ENCODE data around the gene ZNF669.
A peak's percentile ranks its signal among the peaks of the same experiment; 100 is the strongest.

ZNF669 gene

GRCh38 chr1:247115545-247115944, 11.4 kb upstream of the ZNF669 start:
- H3K36me3 Mint-ChIP-seq: no peaks in the 10 kb centered on the region
- H3K27me3 Mint-ChIP-seq: peaks cover 9% of the 10 kb centered on the region
- no peak overlapping the region for H3K4me3 Mint-ChIP-seq
- ATAC-seq (ENCODE audit: low read depth) (no peak), DNase-seq (ENCODE audit: low spot score in 2 of 2) (no peak)
- H3K27ac Mint-ChIP-seq: no peak overlapping the region
- peaks cover 9% of the 10 kb centered on the region for H3K4me1 Mint-ChIP-seq
- H3K9me3 Mint-ChIP-seq: no peaks in the 10 kb centered on the region

DNA sequence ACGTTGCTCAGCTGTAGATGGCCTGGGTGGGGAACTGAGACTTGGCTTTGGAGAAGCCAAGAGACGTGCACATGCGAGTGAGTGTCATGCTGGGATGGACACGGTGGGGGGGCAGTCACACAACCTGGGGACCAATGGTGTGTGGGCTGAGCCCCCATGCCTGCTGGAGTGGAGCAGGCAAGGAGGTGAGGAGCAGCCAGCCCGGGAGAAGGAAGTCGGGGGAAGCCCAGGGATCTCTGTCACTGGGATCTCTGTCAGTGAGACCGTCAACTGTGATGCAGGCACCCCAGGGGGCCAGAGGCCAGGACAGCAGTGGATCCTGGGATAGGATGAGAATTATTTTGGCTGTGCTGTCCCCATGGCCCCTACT, 11.0 kb upstream of the ZNF669 start:
- no peak for DNase-seq (ENCODE audit: low spot score in 2 of 2)
- Mint-ChIP-seq H3K4me3 (peak overlapping the region; percentile 27), H3K27me3 (peaks cover 9% of the 10 kb centered on the region), H3K4me1 (peaks cover 9% of the 10 kb centered on the region), H3K27ac (no peak overlapping the region), H3K9me3 (no peaks in the 10 kb centered on the region), H3K36me3 (no peaks in the 10 kb centered on the region)
- no peak for ATAC-seq (ENCODE audit: low read depth)

DNA sequence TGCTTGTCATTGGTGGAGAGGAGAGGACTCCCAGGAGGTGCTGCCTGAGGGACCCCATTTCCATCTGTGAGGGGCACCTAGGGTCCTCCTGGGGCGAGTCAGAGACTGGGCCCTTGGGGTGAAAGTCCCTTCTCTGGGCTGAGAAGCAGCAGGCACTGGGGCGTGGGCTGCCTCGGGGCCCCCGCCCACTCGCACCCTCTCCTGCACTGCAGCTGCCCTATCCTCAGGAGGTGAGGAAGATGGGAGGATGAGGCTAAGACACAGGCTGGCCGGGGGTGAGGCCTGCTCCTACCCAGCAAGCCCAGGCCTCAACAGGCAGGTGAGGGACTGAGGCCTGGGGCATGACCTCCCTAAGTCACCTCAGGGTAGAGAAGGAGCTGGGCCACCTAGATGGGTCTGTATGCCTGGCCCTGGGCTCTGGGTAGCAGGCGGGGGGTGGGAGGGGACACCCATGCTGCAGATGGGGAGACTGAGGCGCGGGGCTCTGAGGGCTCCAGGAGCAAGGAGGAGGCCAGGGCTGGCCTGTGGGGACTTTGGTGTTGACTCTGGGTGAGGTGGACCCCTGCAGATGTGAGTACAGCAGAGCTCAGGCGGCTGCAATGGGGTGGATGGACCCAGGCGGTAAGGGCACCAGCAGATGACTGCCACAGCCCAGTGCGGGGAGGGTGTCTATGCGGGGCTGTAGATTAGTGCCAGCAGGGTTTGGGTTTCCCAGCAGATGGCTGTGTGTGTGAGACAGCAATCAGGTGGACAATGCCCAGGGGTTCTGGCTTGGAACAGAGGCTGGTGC, 10.4 kb upstream of the ZNF669 start:
- peaks cover 9% of the 10 kb centered on the region for H3K4me1 Mint-ChIP-seq
- ATAC-seq (ENCODE audit: low read depth): no peak
- H3K9me3 Mint-ChIP-seq: peaks cover 1% of the 10 kb centered on the region
- H3K36me3 Mint-ChIP-seq: no peaks in the 10 kb centered on the region
- peaks cover 13% of the 10 kb centered on the region for H3K27me3 Mint-ChIP-seq
- DNase-seq (ENCODE audit: low spot score in 2 of 2): no peak
- H3K27ac Mint-ChIP-seq: no peak overlapping the region
- peak overlapping the region; percentile 27 for H3K4me3 Mint-ChIP-seq

- no peaks in the 10 kb centered on the region for H3K36me3 Mint-ChIP-seq
- peaks cover 9% of the 10 kb centered on the region for H3K4me1 Mint-ChIP-seq
- H3K27me3 Mint-ChIP-seq: peaks cover 13% of the 10 kb centered on the region
- no peak for ATAC-seq (ENCODE audit: low read depth)
- H3K27ac Mint-ChIP-seq: no peak overlapping the region
- H3K9me3 Mint-ChIP-seq: peaks cover 1% of the 10 kb centered on the region
- no peak overlapping the region for H3K4me3 Mint-ChIP-seq
- no peak for DNase-seq (ENCODE audit: low spot score in 2 of 2)
Measured at GRCh38 chr1:247113733-247114271, 9.6 kb upstream of the ZNF669 start.

DNA sequence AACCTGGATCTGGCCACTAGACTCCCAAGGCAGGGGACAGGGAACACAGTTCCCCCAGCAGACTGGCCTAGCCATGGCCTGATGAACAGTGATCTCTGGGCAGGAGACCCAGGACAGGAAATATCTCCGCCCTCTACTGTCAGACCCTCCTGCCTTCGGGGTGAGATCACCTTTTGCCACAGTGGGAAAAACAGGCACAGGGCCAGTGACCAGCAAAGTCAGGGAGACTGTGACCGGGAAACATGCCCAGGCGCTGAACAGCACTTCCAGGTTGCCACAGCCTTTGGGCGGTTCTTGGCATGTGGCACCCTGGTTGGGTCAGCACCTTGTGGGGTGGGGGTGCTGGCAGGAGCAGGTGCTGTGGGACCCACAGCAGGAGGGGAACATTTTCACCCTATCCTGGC, 8.9 kb upstream of the ZNF669 start:
- Mint-ChIP-seq H3K27me3 (peaks cover 15% of the 10 kb centered on the region), H3K4me1 (peaks cover 9% of the 10 kb centered on the region), H3K4me3 (no peak overlapping the region), H3K36me3 (no peaks in the 10 kb centered on the region), H3K27ac (no peak overlapping the region), H3K9me3 (peaks cover 1% of the 10 kb centered on the region)
- ATAC-seq (ENCODE audit: low read depth) (no peak), DNase-seq (ENCODE audit: low spot score in 2 of 2) (no peak)

GRCh38 chr1:247112479-247112781, 8.3 kb upstream of the ZNF669 start:
- peaks cover 18% of the 10 kb centered on the region for H3K27me3 Mint-ChIP-seq
- ATAC-seq (ENCODE audit: low read depth): no peak
- H3K4me3 Mint-ChIP-seq: peak overlapping the region; percentile 46

GRCh38 chr1:247111700-247112478, 7.7 kb upstream of the ZNF669 start:
- H3K4me3 Mint-ChIP-seq: peak overlapping the region; percentile 70
- H3K9me3 Mint-ChIP-seq: peaks cover 1% of the 10 kb centered on the region
- no peak overlapping the region for H3K27ac Mint-ChIP-seq
- no peaks in the 10 kb centered on the region for H3K36me3 Mint-ChIP-seq
- DNase-seq (ENCODE audit: low spot score in 2 of 2): no peak
- peak; percentile 40 for ATAC-seq (ENCODE audit: low read depth)
- peaks cover 20% of the 10 kb centered on the region for H3K27me3 Mint-ChIP-seq
- H3K4me1 Mint-ChIP-seq: peaks cover 9% of the 10 kb centered on the region

More at GRCh38 chr1:247112479-247112781, 8.3 kb upstream of the ZNF669 start:
- H3K9me3 Mint-ChIP-seq: peaks cover 1% of the 10 kb centered on the region
- H3K27ac Mint-ChIP-seq: no peak overlapping the region
- no peaks in the 10 kb centered on the region for H3K36me3 Mint-ChIP-seq
- peaks cover 9% of the 10 kb centered on the region for H3K4me1 Mint-ChIP-seq
- DNase-seq (ENCODE audit: low spot score in 2 of 2): no peak

DNA sequence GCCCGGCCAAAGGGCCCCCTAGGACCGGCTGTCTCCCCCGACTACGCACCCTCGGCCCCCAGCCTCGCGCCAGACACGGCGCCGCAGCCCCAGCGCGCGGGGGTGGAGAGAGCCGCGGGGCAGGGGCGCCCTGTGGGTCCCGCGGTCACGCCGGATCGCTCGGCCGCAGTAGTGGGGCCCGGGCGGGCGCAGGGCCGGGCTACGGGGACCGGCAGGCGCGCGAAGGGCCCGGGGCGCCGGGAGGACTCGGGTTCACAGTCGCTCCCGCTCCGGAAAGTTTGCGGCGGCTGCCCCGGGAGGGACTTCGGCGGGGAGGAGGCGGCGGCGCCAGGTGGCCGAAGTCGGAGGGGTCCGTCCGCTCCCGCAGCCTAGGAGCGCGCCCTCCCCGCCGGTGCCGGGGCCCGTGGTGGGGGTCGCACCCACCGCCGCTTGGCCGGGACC, 7.1 kb upstream of the ZNF669 start:
- peak; percentile 13 to 43 for DNase-seq (ENCODE audit: low spot score in 2 of 2)
- ATAC-seq (ENCODE audit: low read depth): peak; percentile 41
- Mint-ChIP-seq H3K27ac (no peak overlapping the region), H3K9me3 (peaks cover 1% of the 10 kb centered on the region), H3K36me3 (no peaks in the 10 kb centered on the region), H3K27me3 (peaks cover 20% of the 10 kb centered on the region), H3K4me3 (peak overlapping the region; percentile 74), H3K4me1 (peaks cover 9% of the 10 kb centered on the region)

DNA sequence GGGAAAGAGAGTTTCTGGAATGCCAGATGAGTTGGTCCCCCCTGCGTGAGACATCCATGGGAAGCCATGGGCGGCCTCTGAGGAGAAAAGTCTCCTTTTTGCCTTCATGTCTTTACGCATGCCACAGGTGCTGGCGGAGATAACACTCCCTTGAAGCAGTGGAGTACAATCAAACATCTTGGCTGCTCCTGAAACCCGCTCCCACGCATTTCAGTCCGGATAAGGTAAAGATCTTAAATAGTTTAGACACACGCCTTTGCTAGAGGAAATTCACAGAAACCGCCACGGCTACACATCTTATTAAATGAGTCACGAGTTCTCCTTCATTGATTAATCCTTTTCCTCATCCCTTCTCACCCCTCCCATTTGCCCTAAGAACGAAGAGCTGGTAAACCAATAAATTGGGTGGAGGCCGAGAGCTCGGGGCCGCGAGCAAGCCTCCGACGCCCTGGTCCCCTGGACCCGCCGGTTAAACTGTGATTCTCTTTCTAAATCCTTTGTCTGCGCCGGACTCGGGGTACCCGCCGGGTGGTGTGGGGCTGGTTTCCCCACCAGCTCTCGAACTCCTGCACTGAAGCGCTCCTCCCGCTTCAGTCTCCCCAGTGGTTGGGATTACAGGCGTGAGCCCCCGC, 6.6 kb upstream of the ZNF669 start:
- Mint-ChIP-seq H3K4me3 (peak overlapping the region; percentile 74), H3K27me3 (peaks cover 20% of the 10 kb centered on the region), H3K27ac (no peak overlapping the region), H3K36me3 (no peaks in the 10 kb centered on the region), H3K9me3 (peaks cover 1% of the 10 kb centered on the region), H3K4me1 (peaks cover 9% of the 10 kb centered on the region)
- DNase-seq (ENCODE audit: low spot score in 2 of 2) (peak in 1 of 2 donors; percentile 45), ATAC-seq (ENCODE audit: low read depth) (peak; percentile 33)

- no peak overlapping the region for H3K27ac Mint-ChIP-seq
- ATAC-seq (ENCODE audit: low read depth): no peak
- no peak overlapping the region for H3K4me3 Mint-ChIP-seq
Measured at GRCh38 chr1:247107694-247108093, 3.5 kb upstream of the ZNF669 start.

DNA sequence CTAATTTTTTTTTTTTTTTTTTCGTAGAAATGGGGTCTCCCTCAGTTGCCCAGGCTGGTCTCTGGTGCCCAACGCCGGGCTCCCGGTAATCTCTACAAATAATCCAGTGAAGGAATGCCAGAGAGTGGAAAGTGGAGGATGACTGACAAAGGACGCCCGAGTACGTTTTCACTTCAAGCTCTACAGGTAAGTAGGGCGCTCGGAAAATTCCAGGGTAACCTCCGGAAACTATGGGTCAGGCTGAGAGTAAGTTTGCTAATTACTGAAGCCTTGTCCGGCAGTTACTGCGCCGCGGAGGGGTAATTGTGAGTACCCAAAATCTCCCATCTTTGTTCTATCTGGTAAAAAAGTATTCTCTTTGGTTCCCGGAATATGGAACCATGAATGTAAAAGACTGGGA, 1.8 kb upstream of the ZNF669 start:
- Mint-ChIP-seq H3K27ac (no peak overlapping the region), H3K4me1 (peaks cover 6% of the 10 kb centered on the region), H3K4me3 (no peak overlapping the region), H3K36me3 (peaks cover 17% of the 10 kb centered on the region), H3K9me3 (peaks cover 4% of the 10 kb centered on the region), H3K27me3 (peaks cover 14% of the 10 kb centered on the region)
- no peak for ATAC-seq (ENCODE audit: low read depth)
- no peak for DNase-seq (ENCODE audit: low spot score in 2 of 2)

More at GRCh38 chr1:247107694-247108093, 3.5 kb upstream of the ZNF669 start:
- Mint-ChIP-seq H3K27me3 (peaks cover 14% of the 10 kb centered on the region), H3K4me1 (peaks cover 10% of the 10 kb centered on the region), H3K36me3 (peaks cover 3% of the 10 kb centered on the region), H3K9me3 (peaks cover 3% of the 10 kb centered on the region)
- DNase-seq (ENCODE audit: low spot score in 2 of 2): no peak

DNA sequence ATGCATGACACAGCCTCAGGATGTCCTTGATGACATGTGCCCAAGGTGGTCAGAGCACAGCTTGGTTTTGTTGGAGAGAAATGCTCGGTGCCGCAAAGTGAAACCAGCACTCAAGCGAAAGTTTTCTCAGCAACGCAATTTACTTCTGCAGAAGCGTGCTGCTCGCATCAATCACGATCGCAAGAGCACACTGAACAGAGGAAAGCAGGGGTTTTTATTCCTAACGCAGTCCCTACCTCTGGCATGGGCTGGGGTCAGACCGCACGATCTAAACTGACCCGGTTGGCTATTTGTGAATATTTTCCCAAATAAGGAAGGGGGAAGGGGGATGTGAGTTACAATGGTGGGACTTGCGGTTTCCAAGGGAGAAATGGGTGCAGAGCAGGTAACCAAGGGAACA, 809 bp upstream of the ZNF669 start:
- Mint-ChIP-seq H3K4me1 (peaks cover 3% of the 10 kb centered on the region), H3K36me3 (peaks cover 27% of the 10 kb centered on the region), H3K27ac (no peak overlapping the region), H3K4me3 (no peak overlapping the region), H3K27me3 (peaks cover 11% of the 10 kb centered on the region), H3K9me3 (peaks cover 7% of the 10 kb centered on the region)
- ATAC-seq (ENCODE audit: low read depth) (no peak), DNase-seq (ENCODE audit: low spot score in 2 of 2) (no peak)

- peaks cover 3% of the 10 kb centered on the region for H3K4me1 Mint-ChIP-seq
- H3K36me3 Mint-ChIP-seq: peaks cover 42% of the 10 kb centered on the region
- H3K9me3 Mint-ChIP-seq: peaks cover 9% of the 10 kb centered on the region
- H3K4me3 Mint-ChIP-seq: no peak overlapping the region
- ATAC-seq (ENCODE audit: low read depth) (no peak), DNase-seq (ENCODE audit: low spot score in 2 of 2) (no peak)
- peaks cover 1% of the 10 kb centered on the region for H3K27me3 Mint-ChIP-seq
- H3K27ac Mint-ChIP-seq: no peak overlapping the region
Measured at GRCh38 chr1:247102381-247102780, 1.8 kb downstream of the ZNF669 start.

GRCh38 chr1:247100676-247101279, 3.4 kb downstream of the ZNF669 start:
- Mint-ChIP-seq H3K27ac (no peak overlapping the region), H3K36me3 (peaks cover 51% of the 10 kb centered on the region), H3K9me3 (peaks cover 10% of the 10 kb centered on the region), H3K4me1 (peaks cover 3% of the 10 kb centered on the region), H3K4me3 (no peak overlapping the region), H3K27me3 (no peaks in the 10 kb centered on the region)
- DNase-seq (ENCODE audit: low spot score in 2 of 2) (no peak), ATAC-seq (ENCODE audit: low read depth) (no peak)

Measured in memory B cell (primary cell).